Prostate gland (tissue), 2 donors: ENCODE measurements around the gene CBX2.

Experiments
- POLR2A ChIP-seq: fragments of 450-650 bp; IDR thresholded peaks from one replicate; pipeline ENCODE4 v1.6.1; 2016; ENCODE audit warnings: antibody characterized with exemption, mild to moderate bottlenecking
- TF ChIP-seq, protein P1 (sequence below), 4 experiments: fragments of 200-600 bp in 2 of 4; fragments of 450-650 bp in 2 of 4; sonication (generic) in 2 of 4; IDR thresholded peaks; 1 replicate in 3 of 4; 2 replicates in 1 of 4; pipeline ENCODE4 v1.5.1; 2016 to 2019; ENCODE audit warnings: antibody characterized with exemption in 4 of 4, mild to moderate bottlenecking in 2 of 4, moderate library complexity in 2 of 4

GRCh38 chr17:79786930-79787643 is 9.1 kb downstream of the CBX2 start:
- TF ChIP-seq POLR2A = no peak
- TF ChIP-seq, protein P1, sequence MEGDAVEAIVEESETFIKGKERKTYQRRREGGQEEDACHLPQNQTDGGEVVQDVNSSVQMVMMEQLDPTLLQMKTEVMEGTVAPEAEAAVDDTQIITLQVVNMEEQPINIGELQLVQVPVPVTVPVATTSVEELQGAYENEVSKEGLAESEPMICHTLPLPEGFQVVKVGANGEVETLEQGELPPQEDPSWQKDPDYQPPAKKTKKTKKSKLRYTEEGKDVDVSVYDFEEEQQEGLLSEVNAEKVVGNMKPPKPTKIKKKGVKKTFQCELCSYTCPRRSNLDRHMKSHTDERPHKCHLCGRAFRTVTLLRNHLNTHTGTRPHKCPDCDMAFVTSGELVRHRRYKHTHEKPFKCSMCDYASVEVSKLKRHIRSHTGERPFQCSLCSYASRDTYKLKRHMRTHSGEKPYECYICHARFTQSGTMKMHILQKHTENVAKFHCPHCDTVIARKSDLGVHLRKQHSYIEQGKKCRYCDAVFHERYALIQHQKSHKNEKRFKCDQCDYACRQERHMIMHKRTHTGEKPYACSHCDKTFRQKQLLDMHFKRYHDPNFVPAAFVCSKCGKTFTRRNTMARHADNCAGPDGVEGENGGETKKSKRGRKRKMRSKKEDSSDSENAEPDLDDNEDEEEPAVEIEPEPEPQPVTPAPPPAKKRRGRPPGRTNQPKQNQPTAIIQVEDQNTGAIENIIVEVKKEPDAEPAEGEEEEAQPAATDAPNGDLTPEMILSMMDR (IDR thresholded peaks at IDR 0.05) = no peak
